ENCODE measurements around the gene ZNF835.

The ZNF835 gene

GRCh38 chr19:56639217-56639616 lies 32.3 kb downstream of the ZNF835 start:
- peaks cover 21% of the 10 kb centered on the region for H3K9me3 Mint-ChIP-seq
- H3K36me3 Mint-ChIP-seq, result peaks cover 9% of the 10 kb centered on the region
- peaks cover 5% of the 10 kb centered on the region for H3K27me3 Mint-ChIP-seq

GRCh38 chr19:56637976-56638555 lies 33.5 kb downstream of the ZNF835 start:
- H3K27me3 Mint-ChIP-seq, result no peaks in the 10 kb centered on the region
- H3K9me3 Mint-ChIP-seq, result peaks cover 20% of the 10 kb centered on the region
- H3K4me1 Mint-ChIP-seq, result no peaks in the 10 kb centered on the region
- no peak overlapping the region for H3K27ac Mint-ChIP-seq
- ATAC-seq (ENCODE audit: low read depth) (no peak), DNase-seq (ENCODE audit: low spot score in 2 of 2) (no peak)
- H3K4me3 Mint-ChIP-seq, result no peak overlapping the region
- H3K36me3 Mint-ChIP-seq, result peaks cover 7% of the 10 kb centered on the region

More at GRCh38 chr19:56639217-56639616, 32.3 kb downstream of the ZNF835 start:
- H3K4me1 Mint-ChIP-seq, result no peaks in the 10 kb centered on the region
- DNase-seq (ENCODE audit: low spot score in 2 of 2) (no peak), ATAC-seq (ENCODE audit: low read depth) (no peak)
- no peak overlapping the region for H3K27ac Mint-ChIP-seq
- H3K4me3 Mint-ChIP-seq, result no peak overlapping the region

- peaks cover 12% of the 10 kb centered on the region for H3K36me3 Mint-ChIP-seq
- ATAC-seq (ENCODE audit: low read depth) (no peak), DNase-seq (ENCODE audit: low spot score in 2 of 2) (no peak)
- H3K9me3 Mint-ChIP-seq, result peaks cover 27% of the 10 kb centered on the region
- H3K4me1 Mint-ChIP-seq, result no peaks in the 10 kb centered on the region
- H3K27me3 Mint-ChIP-seq, result no peaks in the 10 kb centered on the region
- H3K27ac Mint-ChIP-seq, result no peak overlapping the region
- H3K4me3 Mint-ChIP-seq, result no peak overlapping the region
These were observed 38.5 kb downstream of the ZNF835 start for GRCh38 chr19:56633021-56633420.

GRCh38 chr19:56625708-56626107 lies 45.8 kb downstream of the ZNF835 start:
- Mint-ChIP-seq H3K9me3 (peaks cover 15% of the 10 kb centered on the region), H3K27me3 (no peaks in the 10 kb centered on the region), H3K4me3 (peak overlapping the region; percentile 2), H3K4me1 (no peaks in the 10 kb centered on the region), H3K36me3 (peaks cover 36% of the 10 kb centered on the region), H3K27ac (no peak overlapping the region)
- ATAC-seq (ENCODE audit: low read depth) (no peak), DNase-seq (ENCODE audit: low spot score in 2 of 2) (no peak)

- no peak for ATAC-seq (ENCODE audit: low read depth)
- Mint-ChIP-seq H3K4me3 (no peak overlapping the region), H3K27ac (no peak overlapping the region), H3K9me3 (peaks cover 8% of the 10 kb centered on the region), H3K4me1 (no peaks in the 10 kb centered on the region), H3K27me3 (no peaks in the 10 kb centered on the region), H3K36me3 (peaks cover 48% of the 10 kb centered on the region)
- no peak for DNase-seq (ENCODE audit: low spot score in 2 of 2)
These were observed 48.6 kb downstream of the ZNF835 start for GRCh38 chr19:56623006-56623405.

- Mint-ChIP-seq H3K27me3 (no peaks in the 10 kb centered on the region), H3K36me3 (peaks cover 54% of the 10 kb centered on the region), H3K4me3 (no peak overlapping the region), H3K9me3 (peaks cover 8% of the 10 kb centered on the region), H3K4me1 (no peaks in the 10 kb centered on the region), H3K27ac (no peak overlapping the region)
- no peak for ATAC-seq (ENCODE audit: low read depth)
- no peak for DNase-seq (ENCODE audit: low spot score in 2 of 2)
These were observed 49.2 kb downstream of the ZNF835 start for GRCh38 chr19:56622374-56622773.

GRCh38 chr19:56619121-56619520 lies 52.4 kb downstream of the ZNF835 start:
- ATAC-seq (ENCODE audit: low read depth), result no peak
- no peak for DNase-seq (ENCODE audit: low spot score in 2 of 2)
- Mint-ChIP-seq H3K27me3 (no peaks in the 10 kb centered on the region), H3K36me3 (peaks cover 75% of the 10 kb centered on the region), H3K27ac (no peak overlapping the region), H3K4me1 (no peaks in the 10 kb centered on the region), H3K9me3 (peaks cover 16% of the 10 kb centered on the region), H3K4me3 (no peak overlapping the region)

- DNase-seq (ENCODE audit: low spot score in 2 of 2), result no peak
- H3K36me3 Mint-ChIP-seq, result peaks cover 80% of the 10 kb centered on the region
- no peaks in the 10 kb centered on the region for H3K27me3 Mint-ChIP-seq
These were observed 54.0 kb downstream of the ZNF835 start for GRCh38 chr19:56617531-56617930.

GRCh38 chr19:56613639-56614038 lies 57.9 kb downstream of the ZNF835 start:
- Mint-ChIP-seq H3K36me3 (peaks cover 81% of the 10 kb centered on the region), H3K4me1 (no peaks in the 10 kb centered on the region), H3K4me3 (no peak overlapping the region), H3K27ac (no peak overlapping the region), H3K27me3 (no peaks in the 10 kb centered on the region), H3K9me3 (peaks cover 28% of the 10 kb centered on the region)
- ATAC-seq (ENCODE audit: low read depth) (no peak), DNase-seq (ENCODE audit: low spot score in 2 of 2) (no peak)

More at GRCh38 chr19:56617531-56617930, 54.0 kb downstream of the ZNF835 start:
- Mint-ChIP-seq H3K27ac (no peak overlapping the region), H3K9me3 (peaks cover 23% of the 10 kb centered on the region), H3K4me1 (no peaks in the 10 kb centered on the region), H3K4me3 (no peak overlapping the region)
- ATAC-seq (ENCODE audit: low read depth), result no peak

GRCh38 chr19:56612737-56613136 lies 58.8 kb downstream of the ZNF835 start:
- DNase-seq (ENCODE audit: low spot score in 2 of 2), result no peak
- no peak overlapping the region for H3K27ac Mint-ChIP-seq
- no peak for ATAC-seq (ENCODE audit: low read depth)
- H3K4me1 Mint-ChIP-seq, result no peaks in the 10 kb centered on the region
- no peak overlapping the region for H3K4me3 Mint-ChIP-seq
- peaks cover 81% of the 10 kb centered on the region for H3K36me3 Mint-ChIP-seq
- no peaks in the 10 kb centered on the region for H3K27me3 Mint-ChIP-seq
- H3K9me3 Mint-ChIP-seq, result peaks cover 28% of the 10 kb centered on the region

All from memory B cell (primary cell).